Mucosa of rectum (tissue), 2 donors: ENCODE measurements around the gene RFTN1.

Experiments
- H3K27ac ChIP-seq, 2 donors: one replicate each; pipeline ENCODE4 v1.7.0; 2013; ENCODE audit warnings: inconsistent platforms in 2 of 2, low read depth in 2 of 2, low read length in 2 of 2
- H3K27me3 ChIP-seq, 2 donors: one replicate each; pipeline ENCODE4 v1.7.0; 2013; ENCODE audit warnings: low read length in 2 of 2; ENCODE audit not compliant: control insufficient read depth in 2 of 2, insufficient read depth in 2 of 2
- H3K36me3 ChIP-seq, 2 donors: one replicate each; pipeline ENCODE4 v1.7.0; 2013; ENCODE audit warnings: low read length in 2 of 2; ENCODE audit not compliant: control insufficient read depth in 2 of 2, insufficient read depth in 2 of 2
- H3K4me1 ChIP-seq, 2 donors: one replicate each; pipeline ENCODE4 v1.7.0; 2013; ENCODE audit warnings: low read length in 2 of 2, mild to moderate bottlenecking in 1 of 2; ENCODE audit not compliant: control insufficient read depth in 2 of 2, insufficient read depth in 2 of 2
- H3K4me3 ChIP-seq, 2 donors: one replicate each; pipeline ENCODE4 v1.7.0; 2013; ENCODE audit warnings: low read length in 2 of 2
- H3K9ac ChIP-seq, 2 donors: one replicate each; pipeline ENCODE4 v1.7.0; 2013; ENCODE audit warnings: low read length in 2 of 2, low read depth in 1 of 2, mild to moderate bottlenecking in 1 of 2
- H3K9me3 ChIP-seq, 2 donors: one replicate each; pipeline ENCODE4 v1.7.0; 2013; ENCODE audit warnings: low read length in 2 of 2; ENCODE audit not compliant: control insufficient read depth in 2 of 2
- donor health status: healthy.
- donor health status: Normal muscosa, but diverticular disease.

RFTN1 gene

GRCh38 chr3:16547561-16548357, 34.3 kb upstream of the RFTN1 start:
- Histone ChIP-seq H3K27me3 (no peaks in the 10 kb centered on the region), H3K27ac (no peak overlapping the region), H3K9me3 (no peaks in the 10 kb centered on the region), H3K9ac (no peak overlapping the region), H3K4me1 (no peaks in the 10 kb centered on the region), H3K4me3 (no peak overlapping the region), H3K36me3 (no peaks in the 10 kb centered on the region)

GRCh38 chr3:16546186-16547010, 32.9 kb upstream of the RFTN1 start:
- Histone ChIP-seq H3K36me3 (no peaks in the 10 kb centered on the region), H3K27me3 (no peaks in the 10 kb centered on the region), H3K4me1 (no peaks in the 10 kb centered on the region), H3K9me3 (no peaks in the 10 kb centered on the region), H3K9ac (no peak overlapping the region), H3K27ac (no peak overlapping the region), H3K4me3 (no peak overlapping the region)

- no peaks in the 10 kb centered on the region for H3K4me1 ChIP-seq
- H3K36me3 ChIP-seq, result no peaks in the 10 kb centered on the region
- H3K4me3 ChIP-seq, result no peak overlapping the region
- no peaks in the 10 kb centered on the region for H3K27me3 ChIP-seq
- H3K9me3 ChIP-seq, result no peaks in the 10 kb centered on the region
- no peak overlapping the region for H3K9ac ChIP-seq
- H3K27ac ChIP-seq, result no peak overlapping the region
Observed at GRCh38 chr3:16545413-16546185, 32.1 kb upstream of the RFTN1 start.

- H3K36me3 ChIP-seq, result no peaks in the 10 kb centered on the region
- no peak overlapping the region for H3K9ac ChIP-seq
- no peaks in the 10 kb centered on the region for H3K4me1 ChIP-seq
- no peak overlapping the region for H3K4me3 ChIP-seq
- no peak overlapping the region for H3K27ac ChIP-seq
- no peaks in the 10 kb centered on the region for H3K27me3 ChIP-seq
- no peaks in the 10 kb centered on the region for H3K9me3 ChIP-seq
Observed at GRCh38 chr3:16543242-16543864, 29.9 kb upstream of the RFTN1 start.

- Histone ChIP-seq H3K4me1 (no peaks in the 10 kb centered on the region), H3K36me3 (no peaks in the 10 kb centered on the region), H3K9me3 (no peaks in the 10 kb centered on the region), H3K4me3 (no peak overlapping the region), H3K27ac (no peak overlapping the region), H3K27me3 (no peaks in the 10 kb centered on the region), H3K9ac (no peak overlapping the region)
Observed at GRCh38 chr3:16538507-16538906, 25.0 kb upstream of the RFTN1 start.

- H3K4me3 ChIP-seq, result no peak overlapping the region
- H3K9ac ChIP-seq, result no peak overlapping the region
- H3K4me1 ChIP-seq, result no peaks in the 10 kb centered on the region
- H3K36me3 ChIP-seq, result no peaks in the 10 kb centered on the region
- H3K9me3 ChIP-seq, result no peaks in the 10 kb centered on the region
- no peaks in the 10 kb centered on the region for H3K27me3 ChIP-seq
- H3K27ac ChIP-seq, result no peak overlapping the region
Observed at GRCh38 chr3:16536996-16537395, 23.5 kb upstream of the RFTN1 start.

GRCh38 chr3:16536344-16536663, 22.8 kb upstream of the RFTN1 start:
- Histone ChIP-seq H3K4me3 (no peak overlapping the region), H3K9me3 (no peaks in the 10 kb centered on the region), H3K27me3 (no peaks in the 10 kb centered on the region), H3K4me1 (no peaks in the 10 kb centered on the region), H3K27ac (no peak overlapping the region), H3K9ac (no peak overlapping the region), H3K36me3 (no peaks in the 10 kb centered on the region)

- Histone ChIP-seq H3K4me3 (no peak overlapping the region), H3K27me3 (no peaks in the 10 kb centered on the region), H3K9me3 (no peaks in the 10 kb centered on the region), H3K36me3 (no peaks in the 10 kb centered on the region), H3K9ac (no peak overlapping the region), H3K4me1 (no peaks in the 10 kb centered on the region), H3K27ac (no peak overlapping the region)
Observed at GRCh38 chr3:16534640-16535262, 21.3 kb upstream of the RFTN1 start.

- H3K9ac ChIP-seq, result no peak overlapping the region
- no peaks in the 10 kb centered on the region for H3K4me1 ChIP-seq
- H3K27ac ChIP-seq, result no peak overlapping the region
- H3K27me3 ChIP-seq, result no peaks in the 10 kb centered on the region
- H3K4me3 ChIP-seq, result no peak overlapping the region
- no peaks in the 10 kb centered on the region for H3K9me3 ChIP-seq
- no peaks in the 10 kb centered on the region for H3K36me3 ChIP-seq
Observed at GRCh38 chr3:16533928-16534574, 20.6 kb upstream of the RFTN1 start.
